ENCODE results near the gene OR6K2. TPM values are rescaled to one million over a fixed set of nuclear protein-coding genes. Genes with fewer than 3 reads are reported as not detected.

Gene OR6K2
- total RNA-seq, 4 donors from 2014 or later = not detected

DNA sequence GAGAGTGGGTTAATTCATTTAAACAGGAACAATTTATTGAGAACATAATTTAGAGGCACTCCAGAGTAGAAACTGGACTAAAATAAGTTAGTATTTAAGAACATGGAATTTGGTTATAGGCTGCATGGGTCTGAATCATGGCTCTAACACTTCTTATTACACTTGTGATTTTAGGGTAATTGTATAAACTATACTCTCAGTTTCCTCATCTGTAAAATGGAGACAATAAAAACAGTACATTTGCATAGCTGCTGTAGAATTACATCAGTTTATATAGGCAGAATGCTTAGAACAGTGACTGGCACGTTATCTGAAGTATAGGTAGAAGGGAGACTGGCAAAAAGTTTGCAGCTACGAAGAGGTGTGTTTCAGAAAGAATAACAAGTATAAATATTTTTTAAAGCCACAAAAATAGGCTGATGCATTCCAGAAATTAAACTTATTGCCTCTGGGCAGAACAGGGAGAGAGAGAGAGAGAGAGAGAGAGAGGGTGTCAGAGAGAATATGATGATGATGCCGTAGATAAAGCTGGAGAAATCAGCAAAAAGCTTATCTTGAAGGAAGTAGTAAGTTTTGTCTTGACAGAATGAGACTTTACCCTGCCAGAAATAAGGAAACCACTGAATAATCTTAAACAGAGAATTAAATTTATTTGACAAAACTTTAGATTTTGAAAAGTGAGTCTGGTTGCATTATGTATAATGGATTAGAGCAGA, 28.2 kb upstream of the OR6K2 start:
- no peak overlapping the region for H3K4me3 ChIP-seq
- H3K9me3 ChIP-seq = no peaks in the 10 kb centered on the region
- H3K4me1 ChIP-seq = no peaks in the 10 kb centered on the region
- H3K27me3 ChIP-seq = no peaks in the 10 kb centered on the region
- no peak overlapping the region for H3K27ac ChIP-seq
- no peak for TF ChIP-seq POLR2A (IDR thresholded peaks at IDR 0.05)
- TF ChIP-seq, protein P1, sequence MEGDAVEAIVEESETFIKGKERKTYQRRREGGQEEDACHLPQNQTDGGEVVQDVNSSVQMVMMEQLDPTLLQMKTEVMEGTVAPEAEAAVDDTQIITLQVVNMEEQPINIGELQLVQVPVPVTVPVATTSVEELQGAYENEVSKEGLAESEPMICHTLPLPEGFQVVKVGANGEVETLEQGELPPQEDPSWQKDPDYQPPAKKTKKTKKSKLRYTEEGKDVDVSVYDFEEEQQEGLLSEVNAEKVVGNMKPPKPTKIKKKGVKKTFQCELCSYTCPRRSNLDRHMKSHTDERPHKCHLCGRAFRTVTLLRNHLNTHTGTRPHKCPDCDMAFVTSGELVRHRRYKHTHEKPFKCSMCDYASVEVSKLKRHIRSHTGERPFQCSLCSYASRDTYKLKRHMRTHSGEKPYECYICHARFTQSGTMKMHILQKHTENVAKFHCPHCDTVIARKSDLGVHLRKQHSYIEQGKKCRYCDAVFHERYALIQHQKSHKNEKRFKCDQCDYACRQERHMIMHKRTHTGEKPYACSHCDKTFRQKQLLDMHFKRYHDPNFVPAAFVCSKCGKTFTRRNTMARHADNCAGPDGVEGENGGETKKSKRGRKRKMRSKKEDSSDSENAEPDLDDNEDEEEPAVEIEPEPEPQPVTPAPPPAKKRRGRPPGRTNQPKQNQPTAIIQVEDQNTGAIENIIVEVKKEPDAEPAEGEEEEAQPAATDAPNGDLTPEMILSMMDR (IDR thresholded peaks at IDR 0.05) = no peak
- H3K36me3 ChIP-seq = no peaks in the 10 kb centered on the region
- no peak for DNase-seq

DNA sequence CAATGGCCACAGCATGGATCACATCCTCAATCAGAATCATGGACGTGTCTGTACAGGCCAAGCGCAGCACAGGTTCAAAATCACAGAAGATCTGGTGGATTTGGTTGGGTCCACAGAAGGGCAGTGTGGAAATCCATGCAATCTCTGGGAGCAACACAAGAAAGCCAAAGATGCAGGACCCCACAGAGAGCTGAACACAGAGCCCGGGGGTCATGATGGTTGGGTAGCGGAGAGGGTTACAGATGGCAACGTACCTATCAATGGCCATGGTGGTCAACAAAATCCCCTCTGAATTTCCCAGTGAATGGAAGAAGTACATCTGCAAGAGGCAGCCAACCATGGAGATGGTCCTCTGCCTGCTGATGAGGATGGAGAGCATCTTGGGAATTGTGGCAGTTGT, 24.0 kb upstream of the OR6K2 start:
- no peaks in the 10 kb centered on the region for H3K9me3 ChIP-seq
- TF ChIP-seq POLR2A (IDR thresholded peaks at IDR 0.05) = no peak
- TF ChIP-seq, protein P1 (IDR thresholded peaks at IDR 0.05) = no peak
- no peak overlapping the region for H3K27ac ChIP-seq
- H3K36me3 ChIP-seq = no peaks in the 10 kb centered on the region
- no peak for DNase-seq
- no peaks in the 10 kb centered on the region for H3K27me3 ChIP-seq
- H3K4me1 ChIP-seq = no peaks in the 10 kb centered on the region
- H3K4me3 ChIP-seq = no peak overlapping the region

DNA sequence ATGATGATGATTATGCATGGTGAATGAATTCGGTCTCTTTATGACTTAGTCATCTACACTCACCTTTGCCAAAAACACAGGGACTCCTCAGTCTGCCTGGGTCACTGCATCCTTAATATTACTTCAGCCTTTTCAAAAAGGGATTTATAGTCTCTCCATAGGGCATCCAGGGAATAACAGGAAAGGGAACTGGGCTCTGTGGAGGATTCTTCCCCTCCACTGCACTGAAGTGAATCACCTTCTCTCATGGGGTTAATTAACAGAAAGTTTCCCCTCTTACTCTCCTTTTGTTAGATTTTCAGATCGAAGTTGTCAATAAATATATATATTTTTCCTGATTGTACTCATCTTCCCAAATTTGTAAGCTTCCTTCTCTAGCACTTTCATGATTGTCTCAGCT, 20.2 kb upstream of the OR6K2 start, which contains the start of gene OR6K3:
OR6K3 (minus strand) TSS at position 101 of the 400 bp plus-strand sequence. CDS start 2,605 bp downstream, outside the sequence.
- H3K9me3 ChIP-seq = no peaks in the 10 kb centered on the region
- no peaks in the 10 kb centered on the region for H3K4me1 ChIP-seq
- no peak within 1 kb of the TSS for H3K27ac ChIP-seq
- H3K27me3 ChIP-seq = no peaks in the 10 kb centered on the region
- H3K36me3 ChIP-seq = no peaks in the 10 kb centered on the region
- H3K4me3 ChIP-seq = no peak within 1 kb of the TSS
- no peak for TF ChIP-seq POLR2A (IDR thresholded peaks at IDR 0.05)
- TF ChIP-seq, protein P1 (IDR thresholded peaks at IDR 0.05) = no peak
- no peak for DNase-seq

DNA sequence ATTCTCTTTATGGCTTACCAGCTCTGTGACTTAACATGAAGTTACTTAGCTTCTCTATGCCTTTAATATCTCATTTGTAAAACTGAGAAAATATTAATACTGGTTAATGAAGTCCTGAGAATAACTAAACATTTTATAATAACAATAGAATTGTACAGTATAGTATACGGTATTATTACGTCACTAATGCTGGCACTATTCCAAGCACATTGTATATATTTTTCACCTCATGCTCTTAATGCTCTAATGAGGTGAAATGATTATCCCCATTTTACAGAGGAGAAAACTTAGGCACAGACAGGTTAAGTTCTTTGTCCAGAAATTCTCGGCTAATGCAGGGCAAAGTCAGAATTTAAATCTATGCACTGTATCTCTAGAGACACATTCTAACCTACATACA, 19.2 kb upstream of the OR6K2 start:
- no peaks in the 10 kb centered on the region for H3K27me3 ChIP-seq
- TF ChIP-seq POLR2A (IDR thresholded peaks at IDR 0.05) = no peak
- TF ChIP-seq, protein P1 (IDR thresholded peaks at IDR 0.05) = no peak
- no peaks in the 10 kb centered on the region for H3K4me1 ChIP-seq
- no peaks in the 10 kb centered on the region for H3K36me3 ChIP-seq
- DNase-seq = no peak
- H3K27ac ChIP-seq = no peak overlapping the region
- H3K9me3 ChIP-seq = no peaks in the 10 kb centered on the region
- H3K4me3 ChIP-seq = no peak overlapping the region

DNA sequence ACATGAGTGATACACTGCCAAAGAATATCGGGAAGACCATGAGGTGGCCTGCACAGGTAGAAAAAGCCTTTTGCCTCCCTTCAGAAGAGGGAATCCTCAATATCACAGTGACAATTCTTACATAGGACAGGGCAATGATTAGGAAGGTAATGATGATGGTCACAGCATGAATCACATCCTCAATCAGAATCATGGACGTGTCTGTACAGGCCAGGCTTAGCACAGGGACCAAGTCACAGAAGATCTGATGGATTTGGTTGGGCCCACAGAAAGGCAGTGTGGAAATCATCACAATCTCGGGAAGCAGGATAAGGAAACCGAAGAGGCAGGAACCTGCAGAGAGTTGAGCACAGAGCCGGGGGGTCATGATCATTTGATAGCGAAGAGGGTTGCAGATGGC, 16.9 kb upstream of the OR6K2 start:
- no peak for DNase-seq
- Histone ChIP-seq H3K36me3 (no peaks in the 10 kb centered on the region), H3K9me3 (no peaks in the 10 kb centered on the region), H3K27ac (no peak overlapping the region), H3K4me1 (no peaks in the 10 kb centered on the region), H3K4me3 (no peak overlapping the region), H3K27me3 (no peaks in the 10 kb centered on the region)
- TF ChIP-seq POLR2A (IDR thresholded peaks at IDR 0.05) = no peak
- TF ChIP-seq, protein P1 (IDR thresholded peaks at IDR 0.05) = no peak
